SK-N-SH treated with all-trans-retinoic acid at 6 μM for 48 hours (cell line): Measurements from ENCODE around the gene BICC1.

ENCODE experiments used
- ATAC-seq: fragments of 200-7000 bp; cut with Tn5 transposase; 3 replicates; pipeline ENCODE4 v1.9.1; 2020; ENCODE audit warnings: mild to moderate bottlenecking, moderate library complexity
- ARNTL ChIP-seq: fragments of 450-650 bp; formaldehyde crosslinking; IDR thresholded peaks from 2 replicates; pipeline ENCODE4 v1.5.0; 2020; ENCODE audit warnings: low read depth, mild to moderate bottlenecking, moderate library complexity, borderline replicate concordance
- BACH2 ChIP-seq: fragments of 250-450 bp; sonication (Bioruptor Pico); IDR thresholded peaks from 2 replicates; pipeline ENCODE4 v1.9.0; 2021; ENCODE audit warnings: mild to moderate bottlenecking, borderline replicate concordance
- CSDC2 ChIP-seq: fragments of 250-450 bp; sonication (Bioruptor Pico); IDR thresholded peaks from 2 replicates; pipeline ENCODE4 v1.5.0; 2020; ENCODE audit warnings: mild to moderate bottlenecking, moderate library complexity
- ESRRG ChIP-seq: fragments of 250-450 bp; sonication (Bioruptor Pico); IDR thresholded peaks from 2 replicates; pipeline ENCODE4 v1.6.1; 2021; ENCODE audit warnings: mild to moderate bottlenecking
- GLIS3 ChIP-seq: fragments of 250-450 bp; sonication (Bioruptor Pico); IDR thresholded peaks from 2 replicates; pipeline ENCODE4 v1.5.0; 2020; ENCODE audit warnings: mild to moderate bottlenecking, moderate library complexity
- ISL1 ChIP-seq: fragments of 250-450 bp; sonication (Bioruptor Pico); IDR thresholded peaks from 2 replicates; pipeline ENCODE4 v2.1.2; 2022; ENCODE audit warnings: mild to moderate bottlenecking, moderate library complexity
- OSR1 ChIP-seq: fragments of 250-450 bp; sonication (Bioruptor Pico); IDR thresholded peaks from 2 replicates; pipeline ENCODE4 v1.8.0; 2022; ENCODE audit warnings: moderate library complexity, mild to moderate bottlenecking, inconsistent platforms
- PPARA ChIP-seq: fragments of 250-450 bp; sonication (Bioruptor Pico); IDR thresholded peaks from 2 replicates; pipeline ENCODE4 v1.5.0; 2020; ENCODE audit warnings: mild to moderate bottlenecking, borderline replicate concordance
- RARB ChIP-seq: fragments of 250-450 bp; sonication (Bioruptor Pico); IDR thresholded peaks from 2 replicates; pipeline ENCODE4 v1.8.0; 2021; ENCODE audit warnings: mild to moderate bottlenecking, moderate library complexity
- SNAI2 ChIP-seq: fragments of 250-450 bp; sonication (Bioruptor Pico); IDR thresholded peaks from 2 replicates; pipeline ENCODE4 v1.5.0; 2020; ENCODE audit warnings: mild to moderate bottlenecking, moderate library complexity
- TCF4 ChIP-seq: fragments of 250-450 bp; sonication (Bioruptor Pico); IDR thresholded peaks from 2 replicates; pipeline ENCODE4 v1.8.0; 2021; ENCODE audit warnings: mild to moderate bottlenecking, moderate library complexity, borderline replicate concordance
- TOX ChIP-seq: fragments of 250-450 bp; sonication (Bioruptor Pico); IDR thresholded peaks from 2 replicates; pipeline ENCODE4 v1.8.0; 2021; ENCODE audit warnings: mild to moderate bottlenecking, moderate library complexity, borderline replicate concordance
- ZC3H10 ChIP-seq: fragments of 250-450 bp; sonication (Bioruptor Pico); IDR thresholded peaks from 2 replicates; pipeline ENCODE4 v1.5.1; 2021; ENCODE audit warnings: mild to moderate bottlenecking, moderate library complexity
- ZFP3 ChIP-seq: fragments of 250-450 bp; sonication (Bioruptor Pico); IDR thresholded peaks from 2 replicates; pipeline ENCODE4 v1.5.0; 2020; ENCODE audit warnings: mild to moderate bottlenecking, moderate library complexity
- ZFP30 ChIP-seq: fragments of 450-650 bp; formaldehyde crosslinking; IDR thresholded peaks from 2 replicates; pipeline ENCODE4 v1.5.0; 2022; ENCODE audit warnings: mild to moderate bottlenecking, moderate library complexity
- ZNF565 ChIP-seq: fragments of 450-650 bp; formaldehyde crosslinking; conservative IDR thresholded peaks from 2 replicates; pipeline ENCODE4 v1.5.0; 2020; ENCODE audit warnings: low read depth, mild to moderate bottlenecking, moderate library complexity
- ZNF70 ChIP-seq: fragments of 450-650 bp; formaldehyde crosslinking; IDR thresholded peaks from 2 replicates; pipeline ENCODE4 v1.5.0; 2020; ENCODE audit warnings: mild to moderate bottlenecking, moderate library complexity
- ZNF8 ChIP-seq: fragments of 450-650 bp; formaldehyde crosslinking; IDR thresholded peaks from 2 replicates; pipeline ENCODE4 v1.5.0; 2020; ENCODE audit warnings: mild to moderate bottlenecking, moderate library complexity
- TF ChIP-seq, protein P1 (sequence below): fragments of 250-450 bp; sonication (Bioruptor Pico); IDR thresholded peaks from 2 replicates; pipeline ENCODE4 v1.8.0; 2021; ENCODE audit warnings: low read depth, mild to moderate bottlenecking, moderate library complexity, borderline replicate concordance
- TF ChIP-seq, protein P2 (sequence below): fragments of 250-450 bp; sonication (Bioruptor Pico); IDR thresholded peaks from 2 replicates; pipeline ENCODE4 v1.5.1; 2021; ENCODE audit warnings: mild to moderate bottlenecking, moderate library complexity
- TF ChIP-seq, protein P3 (sequence below): fragments of 250-450 bp; sonication (Bioruptor Pico); IDR thresholded peaks from 2 replicates; pipeline ENCODE4 v1.8.0; 2020; ENCODE audit warnings: mild to moderate bottlenecking, moderate library complexity, borderline replicate concordance

BICC1 gene

DNA sequence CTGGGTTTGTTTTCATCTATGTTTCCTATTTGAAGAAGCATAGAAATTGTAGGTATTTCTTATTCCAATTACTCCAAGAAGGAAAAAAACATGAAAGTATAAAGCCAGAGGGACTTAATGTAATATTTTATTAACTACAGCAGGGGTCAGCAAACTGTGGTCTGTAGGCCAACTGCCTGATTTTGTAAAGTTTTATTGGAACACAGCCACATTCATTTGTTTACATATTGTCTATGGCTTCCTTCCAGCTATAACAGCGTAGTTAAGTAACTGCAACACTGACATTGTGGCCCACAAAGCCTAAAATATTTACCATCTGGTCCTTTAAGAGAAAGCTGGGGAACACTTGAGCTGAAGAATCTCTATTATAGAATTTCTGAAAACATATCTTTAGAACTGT lies 306.2 kb downstream of the BICC1 start:
- TF ChIP-seq BACH2 (CRISPR knock-in tag), result no peak
- TF ChIP-seq, protein P1, sequence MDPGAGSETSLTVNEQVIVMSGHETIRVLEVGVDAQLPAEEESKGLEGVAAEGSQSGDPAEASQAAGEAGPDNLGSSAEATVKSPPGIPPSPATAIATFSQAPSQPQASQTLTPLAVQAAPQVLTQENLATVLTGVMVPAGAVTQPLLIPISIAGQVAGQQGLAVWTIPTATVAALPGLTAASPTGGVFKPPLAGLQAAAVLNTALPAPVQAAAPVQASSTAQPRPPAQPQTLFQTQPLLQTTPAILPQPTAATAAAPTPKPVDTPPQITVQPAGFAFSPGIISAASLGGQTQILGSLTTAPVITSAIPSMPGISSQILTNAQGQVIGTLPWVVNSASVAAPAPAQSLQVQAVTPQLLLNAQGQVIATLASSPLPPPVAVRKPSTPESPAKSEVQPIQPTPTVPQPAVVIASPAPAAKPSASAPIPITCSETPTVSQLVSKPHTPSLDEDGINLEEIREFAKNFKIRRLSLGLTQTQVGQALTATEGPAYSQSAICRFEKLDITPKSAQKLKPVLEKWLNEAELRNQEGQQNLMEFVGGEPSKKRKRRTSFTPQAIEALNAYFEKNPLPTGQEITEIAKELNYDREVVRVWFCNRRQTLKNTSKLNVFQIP (CRISPR knock-in tag), result no peak
- TF ChIP-seq ZC3H10 (CRISPR knock-in tag), result no peak
- no peak for TF ChIP-seq TCF4 (CRISPR knock-in tag)
- TF ChIP-seq SNAI2, result no peak
- TF ChIP-seq, protein P2, sequence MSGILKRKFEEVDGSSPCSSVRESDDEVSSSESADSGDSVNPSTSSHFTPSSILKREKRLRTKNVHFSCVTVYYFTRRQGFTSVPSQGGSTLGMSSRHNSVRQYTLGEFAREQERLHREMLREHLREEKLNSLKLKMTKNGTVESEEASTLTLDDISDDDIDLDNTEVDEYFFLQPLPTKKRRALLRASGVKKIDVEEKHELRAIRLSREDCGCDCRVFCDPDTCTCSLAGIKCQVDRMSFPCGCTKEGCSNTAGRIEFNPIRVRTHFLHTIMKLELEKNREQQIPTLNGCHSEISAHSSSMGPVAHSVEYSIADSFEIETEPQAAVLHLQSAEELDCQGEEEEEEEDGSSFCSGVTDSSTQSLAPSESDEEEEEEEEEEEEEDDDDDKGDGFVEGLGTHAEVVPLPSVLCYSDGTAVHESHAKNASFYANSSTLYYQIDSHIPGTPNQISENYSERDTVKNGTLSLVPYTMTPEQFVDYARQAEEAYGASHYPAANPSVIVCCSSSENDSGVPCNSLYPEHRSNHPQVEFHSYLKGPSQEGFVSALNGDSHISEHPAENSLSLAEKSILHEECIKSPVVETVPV (CRISPR knock-in tag), result no peak
- no peak for TF ChIP-seq ZNF8
- no peak for TF ChIP-seq ISL1 (CRISPR knock-in tag)
- TF ChIP-seq OSR1 (CRISPR knock-in tag), result no peak
- no peak for TF ChIP-seq ZFP3 (CRISPR knock-in tag)
- TF ChIP-seq CSDC2 (CRISPR knock-in tag), result no peak
- no peak for TF ChIP-seq ARNTL (CRISPR knock-in tag)
- no peak for TF ChIP-seq ZFP30 (CRISPR knock-in tag)
- no peak for TF ChIP-seq GLIS3 (CRISPR knock-in tag)
- TF ChIP-seq ESRRG (CRISPR knock-in tag), result no peak
- no peak for TF ChIP-seq RARB (CRISPR knock-in tag)
- no peak for TF ChIP-seq ZNF565 (CRISPR knock-in tag)
- TF ChIP-seq, protein P3, sequence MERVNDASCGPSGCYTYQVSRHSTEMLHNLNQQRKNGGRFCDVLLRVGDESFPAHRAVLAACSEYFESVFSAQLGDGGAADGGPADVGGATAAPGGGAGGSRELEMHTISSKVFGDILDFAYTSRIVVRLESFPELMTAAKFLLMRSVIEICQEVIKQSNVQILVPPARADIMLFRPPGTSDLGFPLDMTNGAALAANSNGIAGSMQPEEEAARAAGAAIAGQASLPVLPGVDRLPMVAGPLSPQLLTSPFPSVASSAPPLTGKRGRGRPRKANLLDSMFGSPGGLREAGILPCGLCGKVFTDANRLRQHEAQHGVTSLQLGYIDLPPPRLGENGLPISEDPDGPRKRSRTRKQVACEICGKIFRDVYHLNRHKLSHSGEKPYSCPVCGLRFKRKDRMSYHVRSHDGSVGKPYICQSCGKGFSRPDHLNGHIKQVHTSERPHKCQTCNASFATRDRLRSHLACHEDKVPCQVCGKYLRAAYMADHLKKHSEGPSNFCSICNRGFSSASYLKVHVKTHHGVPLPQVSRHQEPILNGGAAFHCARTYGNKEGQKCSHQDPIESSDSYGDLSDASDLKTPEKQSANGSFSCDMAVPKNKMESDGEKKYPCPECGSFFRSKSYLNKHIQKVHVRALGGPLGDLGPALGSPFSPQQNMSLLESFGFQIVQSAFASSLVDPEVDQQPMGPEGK (CRISPR knock-in tag), result no peak
- ATAC-seq, result no peak

DNA sequence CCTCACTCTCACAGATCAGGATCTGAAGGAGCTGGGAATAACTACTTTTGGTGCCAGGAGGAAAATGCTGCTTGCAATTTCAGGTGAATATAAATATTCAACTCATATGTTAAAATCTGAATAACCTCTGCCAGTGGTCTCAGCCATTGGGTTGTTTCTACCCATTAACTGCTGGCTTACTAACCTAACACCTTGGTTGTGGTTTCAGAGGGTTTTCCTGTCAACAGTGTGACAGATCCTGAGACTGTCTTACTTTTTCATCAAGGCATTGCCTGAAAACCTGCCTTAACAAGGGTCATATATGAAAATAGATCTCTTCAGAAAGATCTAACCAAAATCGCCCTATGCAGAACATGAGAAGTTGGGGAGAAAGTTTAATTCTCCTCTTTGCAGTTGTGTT lies 307.7 kb downstream of the BICC1 start:
- TF ChIP-seq ISL1 (CRISPR knock-in tag), result no peak
- no peak for TF ChIP-seq RARB (CRISPR knock-in tag)
- TF ChIP-seq TCF4 (CRISPR knock-in tag), result no peak
- TF ChIP-seq, protein P1 (CRISPR knock-in tag), result no peak
- TF ChIP-seq, protein P2 (CRISPR knock-in tag), result no peak
- no peak for TF ChIP-seq PPARA (CRISPR knock-in tag)
- TF ChIP-seq ZFP3 (CRISPR knock-in tag), result no peak
- TF ChIP-seq ZNF70 (CRISPR knock-in tag), result no peak
- TF ChIP-seq ZFP30 (CRISPR knock-in tag), result no peak
- TF ChIP-seq GLIS3 (CRISPR knock-in tag), result no peak
- no peak for TF ChIP-seq CSDC2 (CRISPR knock-in tag)
- TF ChIP-seq, protein P3 (CRISPR knock-in tag), result no peak
- TF ChIP-seq TOX (CRISPR knock-in tag), result no peak
- no peak for TF ChIP-seq ZNF565 (CRISPR knock-in tag)
- no peak for TF ChIP-seq SNAI2
- TF ChIP-seq BACH2 (CRISPR knock-in tag), result no peak
- TF ChIP-seq ZNF8, result no peak
- no peak for TF ChIP-seq ARNTL (CRISPR knock-in tag)
- no peak for TF ChIP-seq ESRRG (CRISPR knock-in tag)
- TF ChIP-seq, all 23 proteins: peak for 0
- peak; percentile 32 for ATAC-seq
